IMR-90 (cell line): Measurements from ENCODE around the gene ADARB2. TPM values are rescaled to one million over a fixed set of nuclear protein-coding genes. Genes with fewer than 3 reads are reported as not detected.

Experiments
- ATAC-seq: fragments of 200-7000 bp; cut with Tn5 transposase; 2 replicates; pipeline ENCODE4 v1.9.1; 2020; ENCODE audit warnings: low read depth, mild to moderate bottlenecking, moderate library complexity
- BruUV-seq: library from RNA; stranded (reverse); fragments of 400-500 nt; replicated peaks from 2 replicates; lab custom pipeline; 2021; lab: Mats Ljungman, UMichigan
- CTCF ChIA-PET: fragments of 300-600 bp; formaldehyde crosslinking; extraction: SDS; loops from one replicate; lab custom pipeline; 2021; ENCODE audit warnings: antibody characterized with exemption; lab: Yijun Ruan, JAX
- POLR2A ChIA-PET: fragments of 300-600 bp; sonication (Branson Sonifier 250); formaldehyde crosslinking; loops from one replicate; lab custom pipeline; 2022; ENCODE audit warnings: antibody characterized with exemption; ENCODE audit not compliant: unreplicated experiment; lab: Charles Lee
- DNase-seq: peaks from one replicate; pipeline ENCODE4 v3.0.0; 2013
- H2AFZ ChIP-seq: replicated peaks from 2 replicates; pipeline ENCODE3; 2013; ENCODE audit warnings: low read length, mild to moderate bottlenecking; ENCODE audit not compliant: poor library complexity
- H2AK5ac ChIP-seq: 2 replicates; pipeline ENCODE4 v1.6.1; 2013; ENCODE audit warnings: low read depth, low read length, inconsistent platforms
- H2AK9ac ChIP-seq: replicated peaks from 2 replicates; pipeline ENCODE3; 2013; ENCODE audit warnings: mild to moderate bottlenecking, low read depth, low read length, moderate library complexity; ENCODE audit not compliant: poor library complexity
- H2BK120ac ChIP-seq: 2 replicates; pipeline ENCODE4 v1.6.1; 2013; ENCODE audit warnings: low read depth, low read length, inconsistent platforms
- H2BK15ac ChIP-seq: 3 replicates; pipeline ENCODE4 v1.6.1; 2013; ENCODE audit warnings: low read depth, low read length, inconsistent platforms
- H2BK20ac ChIP-seq: 2 replicates; pipeline ENCODE4 v1.6.1; 2013; ENCODE audit warnings: low read depth, mild to moderate bottlenecking, inconsistent platforms, low read length, moderate library complexity
- H2BK5ac ChIP-seq: 2 replicates; pipeline ENCODE4 v1.6.1; 2013; ENCODE audit warnings: mild to moderate bottlenecking, low read depth, low read length, inconsistent platforms; ENCODE audit not compliant: poor library complexity, severe bottlenecking
- H3K14ac ChIP-seq: replicated peaks from 2 replicates; pipeline ENCODE4 v1.6.1; 2013; ENCODE audit warnings: low read depth, low read length, inconsistent platforms
- H3K18ac ChIP-seq: 2 replicates; pipeline ENCODE4 v1.6.1; 2013; ENCODE audit warnings: low read depth, low read length, control low read depth
- H3K23ac ChIP-seq: 2 replicates; pipeline ENCODE4 v1.6.1; 2013; ENCODE audit warnings: low read depth, low read length, inconsistent platforms
- H3K27ac ChIP-seq: 2 replicates; pipeline ENCODE4 v1.5.1; 2013; ENCODE audit warnings: mild to moderate bottlenecking, control low read depth, low read length; ENCODE audit not compliant: insufficient read depth
- H3K27me3 ChIP-seq: 2 replicates; pipeline ENCODE4 v1.6.1; 2013; ENCODE audit warnings: low read length; ENCODE audit not compliant: control insufficient read depth, insufficient read depth
- H3K36me3 ChIP-seq: 2 replicates; pipeline ENCODE4 v1.6.1; 2013; ENCODE audit warnings: low read length, mixed read lengths; ENCODE audit not compliant: control insufficient read depth, insufficient read depth
- H3K4ac ChIP-seq: 2 replicates; pipeline ENCODE4 v1.6.1; 2013; ENCODE audit warnings: low read depth, low read length, inconsistent platforms
- H3K4me1 ChIP-seq: 2 replicates; pipeline ENCODE4 v1.6.1; 2013; ENCODE audit warnings: low read length, mixed read lengths; ENCODE audit not compliant: control insufficient read depth, insufficient read depth
- H3K4me2 ChIP-seq: 2 replicates; pipeline ENCODE4 v1.6.1; 2013; ENCODE audit warnings: low read depth, mild to moderate bottlenecking, control low read depth, low read length, moderate library complexity
- H3K4me3 ChIP-seq: 2 replicates; pipeline ENCODE4 v1.5.1; 2013; ENCODE audit warnings: low read depth, mild to moderate bottlenecking, control low read depth, low read length, moderate library complexity; ENCODE audit not compliant: insufficient read depth
- H3K56ac ChIP-seq: 2 replicates; pipeline ENCODE4 v1.6.1; 2013; ENCODE audit warnings: low read length, inconsistent platforms; ENCODE audit not compliant: insufficient read depth; ENCODE audit errors: extremely low read depth
- H3K79me1 ChIP-seq, 2 experiments: 2 replicates each; pipeline ENCODE4 v1.6.1; 2013; ENCODE audit warnings: low read length in 2 of 2, inconsistent platforms in 1 of 2, low read depth in 1 of 2
- H3K9ac ChIP-seq: 2 replicates; pipeline ENCODE4 v1.6.1; 2013; ENCODE audit warnings: low read depth, low read length, control low read depth
- H3K9me1 ChIP-seq: 2 replicates; pipeline ENCODE4 v1.6.1; 2013; ENCODE audit warnings: low read length, inconsistent platforms; ENCODE audit not compliant: insufficient read depth
- H3K9me3 ChIP-seq: 2 replicates; pipeline ENCODE4 v1.6.1; 2013; ENCODE audit warnings: low read length; ENCODE audit not compliant: control insufficient read depth, insufficient read depth
- H4K20me1 ChIP-seq: 2 replicates; pipeline ENCODE4 v1.6.1; 2013; ENCODE audit warnings: low read length, inconsistent platforms; ENCODE audit not compliant: insufficient read depth
- H4K5ac ChIP-seq: 2 replicates; pipeline ENCODE4 v1.6.1; 2013; ENCODE audit warnings: mild to moderate bottlenecking, low read depth, low read length, control low read depth
- H4K8ac ChIP-seq, 2 experiments: 2 replicates each; pipeline ENCODE4 v1.6.1; 2013; ENCODE audit warnings: low read depth in 2 of 2, low read length in 2 of 2, control low read depth in 1 of 2, inconsistent platforms in 1 of 2
- H4K91ac ChIP-seq: 2 replicates; pipeline ENCODE4 v1.6.1; 2013; ENCODE audit warnings: low read depth, low read length, inconsistent platforms; ENCODE audit not compliant: insufficient read depth
- BHLHE40 ChIP-seq: fragments of 150-350 bp; IDR thresholded peaks from 2 replicates; pipeline ENCODE4 v1.6.1; 2016; ENCODE audit warnings: mild to moderate bottlenecking, low read depth, low read length
- CEBPB ChIP-seq: IDR thresholded peaks from 2 replicates; pipeline ENCODE4 v1.6.1; 2012; ENCODE audit warnings: low read depth, low read length, improper control_type of control experiment
- CHD1 ChIP-seq: IDR thresholded peaks from 2 replicates; pipeline ENCODE4 v1.6.1; 2012; ENCODE audit warnings: low read depth, low read length, improper control_type of control experiment
- CTCF ChIP-seq: conservative IDR thresholded peaks from 2 replicates; pipeline ENCODE4 v1.5.1; 2012; ENCODE audit warnings: mild to moderate bottlenecking, low read depth, low read length, improper control_type of control experiment
- ELK1 ChIP-seq: fragments of 150-350 bp; IDR thresholded peaks from 2 replicates; pipeline ENCODE4 v1.6.1; 2016; ENCODE audit warnings: low read depth, mild to moderate bottlenecking, low read length, moderate library complexity, borderline replicate concordance
- FOS ChIP-seq: fragments of 150-350 bp; IDR thresholded peaks from 2 replicates; pipeline ENCODE4 v1.6.1; 2016; ENCODE audit warnings: low read depth, low read length
- MAFK ChIP-seq: IDR thresholded peaks from 2 replicates; pipeline ENCODE4 v1.6.1; 2012; ENCODE audit warnings: low read depth, low read length, improper control_type of control experiment
- MAZ ChIP-seq: IDR thresholded peaks from 2 replicates; pipeline ENCODE4 v1.6.1; 2012; ENCODE audit warnings: low read depth, mild to moderate bottlenecking, low read length, improper control_type of control experiment, moderate library complexity, borderline replicate concordance
- MXI1 ChIP-seq: IDR thresholded peaks from 2 replicates; pipeline ENCODE4 v1.6.1; 2012; ENCODE audit warnings: low read depth, mild to moderate bottlenecking, low read length, moderate library complexity, borderline replicate concordance
- NFE2L2 ChIP-seq: fragments of 150-350 bp; IDR thresholded peaks from 2 replicates; pipeline ENCODE4 v1.6.1; 2016; ENCODE audit warnings: low read depth, mild to moderate bottlenecking, low read length
- POLR2A ChIP-seq: IDR thresholded peaks from 2 replicates; pipeline ENCODE4 v1.6.1; 2012; ENCODE audit warnings: mild to moderate bottlenecking, low read depth, low read length
- RAD21 ChIP-seq: IDR thresholded peaks from 2 replicates; pipeline ENCODE4 v1.6.1; 2012; ENCODE audit warnings: low read length, improper control_type of control experiment
- RCOR1 ChIP-seq: IDR thresholded peaks from 2 replicates; pipeline ENCODE4 v1.6.1; 2012; ENCODE audit warnings: mild to moderate bottlenecking, low read length, improper control_type of control experiment; ENCODE audit not compliant: insufficient replicate concordance
- RFX5 ChIP-seq: IDR thresholded peaks from 2 replicates; pipeline ENCODE4 v1.8.0; 2012; ENCODE audit warnings: low read depth, mild to moderate bottlenecking, low read length, moderate library complexity
- SMC3 ChIP-seq: fragments of 150-350 bp; IDR thresholded peaks from 2 replicates; pipeline ENCODE4 v1.6.1; 2016; ENCODE audit warnings: low read depth, mild to moderate bottlenecking, antibody characterized with exemption, low read length, moderate library complexity
- USF2 ChIP-seq: fragments of 150-350 bp; IDR thresholded peaks from 2 replicates; pipeline ENCODE4 v1.6.1; 2017; ENCODE audit warnings: mild to moderate bottlenecking, antibody characterized with exemption, low read length, low read depth
- WGBS, 2 experiments: methylation state at CpG; one replicate each; pipeline versions ENCODE4 v1.1.5 to v1.1.7; 2013; ENCODE audit warnings: missing lambda C conversion rate in 2 of 2; ENCODE audit not compliant: insufficient read length in 1 of 2; ENCODE audit errors: extremely low coverage in 2 of 2; 5-methylcytosine and 5-hydroxymethylcytosine counted together
- dilution Hi-C: fragments of 300-500 bp; cut with HindIII; formaldehyde crosslinking; loops from one replicate; pipeline ENCODE4 v1.14.3; 2018; ENCODE audit warnings: low sequenced_read_pairs; ENCODE audit not compliant: unreplicated experiment
- in situ Hi-C: fragments of 300-500 bp; cut with MboI; formaldehyde crosslinking; loops from 3 replicates; pipeline ENCODE4 v1.14.3; 2019; ENCODE audit warnings: low sequenced_read_pairs, inconsistent platforms, mixed read lengths
- intact Hi-C: fragments of 100-400 bp; cut with micrococcal nuclease; formaldehyde crosslinking; loops from 2 replicates; pipeline ENCODE4 v1.10.0; 2022
- polyA plus RNA-seq, 3 experiments: library from polyadenylated mRNA; depleted of rRNA; stranded (reverse); fragments of >200 nt; gene quantifications; 2 replicates each; pipeline ENCODE4 v1.2.3, GENCODE V29; 2012; ENCODE audit warnings: low replicate concordance in 1 of 3
- total RNA-seq: library from RNA; depleted of rRNA; stranded (reverse); fragments of >200 nt; gene quantifications from 2 replicates; pipeline ENCODE4 v1.2.3, GENCODE V29; 2012

Gene ADARB2
- total and polyA plus RNA-seq, 2 of the 4 experiments (the other 2 are of a cell fraction): not detected

GRCh38 chr10:1502451-1502850, 234.9 kb downstream of the ADARB2 start:
- no peak overlapping the region for H2BK5ac ChIP-seq
- no peak overlapping the region for H2BK15ac ChIP-seq
- no peak overlapping the region for H3K14ac ChIP-seq
- H3K9ac ChIP-seq: no peak overlapping the region
- DNase-seq (no peak), ATAC-seq (no peak)
- no peak overlapping the region for H2AK9ac ChIP-seq
- H4K5ac ChIP-seq: no peak overlapping the region
- no peak overlapping the region for H3K4me3 ChIP-seq
- H2BK120ac ChIP-seq: no peak overlapping the region
- no peak overlapping the region for H3K23ac ChIP-seq
- H2AFZ ChIP-seq: no peak overlapping the region
- POLR2A ChIA-PET: no interaction called here
- H4K8ac ChIP-seq: no peak overlapping the region
- H4K20me1 ChIP-seq: no peaks in the 10 kb centered on the region
- BruUV-seq: no TSS peak
- no peaks in the 10 kb centered on the region for H3K4me1 ChIP-seq
- intact Hi-C loops: no loop called here
- no peaks in the 10 kb centered on the region for H3K9me1 ChIP-seq
- CTCF ChIA-PET: no interaction called here
- no peaks in the 10 kb centered on the region for H3K27me3 ChIP-seq
- H2AK5ac ChIP-seq: no peak overlapping the region
- no peak overlapping the region for H2BK20ac ChIP-seq
- in situ Hi-C loops: no loop called here
- H3K4me2 ChIP-seq: no peak overlapping the region
- no peak overlapping the region for H3K27ac ChIP-seq
- H4K91ac ChIP-seq: no peak overlapping the region
- H3K18ac ChIP-seq: no peak overlapping the region
- dilution Hi-C loops: no loop called here
- H3K9me3 ChIP-seq: peaks cover 39% of the 10 kb centered on the region
- H3K36me3 ChIP-seq: no peaks in the 10 kb centered on the region
- WGBS, 2 experiments: no CpG with 5 or more reads among the region's 5 CpGs
- H3K56ac ChIP-seq: no peak overlapping the region
- H3K4ac ChIP-seq: no peak overlapping the region
- TF ChIP-seq NFE2L2 (no peak), RCOR1 (no peak), CEBPB (no peak), USF2 (no peak), CHD1 (no peak), POLR2A (no peak), ELK1 (no peak), CTCF (no peak), MXI1 (no peak), MAFK (no peak), BHLHE40 (no peak), MAZ (no peak), FOS (no peak), RAD21 (no peak), RFX5 (no peak), SMC3 (no peak)
- no peaks in the 10 kb centered on the region for H3K79me1 ChIP-seq
